Left ventricle myocardium inferior (tissue), 1 donor: ENCODE measurements around the gene ZNF543. TPM values are rescaled to one million over a fixed set of nuclear protein-coding genes. Genes with fewer than 3 reads are reported as not detected.

Experiments used
- DNase-seq: peaks from one replicate; pipeline ENCODE4 v3.0.0-alpha.2; 2020
- H3K27ac ChIP-seq: fragments of 200-600 bp; replicated peaks from 2 replicates; pipeline ENCODE4 v1.8.0; 2021
- H3K27me3 ChIP-seq: fragments of 200-600 bp; 2 replicates; pipeline ENCODE4 v1.8.0; 2021; ENCODE audit warnings: low read depth
- H3K36me3 ChIP-seq: fragments of 200-600 bp; 2 replicates; pipeline ENCODE4 v1.8.0; 2021
- H3K4me1 ChIP-seq: fragments of 200-600 bp; 2 replicates; pipeline ENCODE4 v1.8.0; 2021
- H3K4me3 ChIP-seq: fragments of 200-600 bp; 2 replicates; pipeline ENCODE4 v1.8.0; 2021; ENCODE audit warnings: mild to moderate bottlenecking, moderate library complexity
- H3K9me3 ChIP-seq: fragments of 200-600 bp; replicated peaks from 2 replicates; pipeline ENCODE4 v1.8.0; 2021
- intact Hi-C: fragments of 100-400 bp; cut with micrococcal nuclease; formaldehyde crosslinking; loops from one replicate; pipeline ENCODE4 v1.11.0; 2022
- total RNA-seq: library from RNA; stranded (reverse); fragmentation: NEBNext Ultra II Directional; extraction: Animal tissue kit (Norgen Biotek cat#: 25700); gene quantifications from one replicate; pipeline ENCODE4 v1.2.1, GENCODE V29; 2021
- TF ChIP-seq, protein P1 (sequence below): fragments of 200-600 bp; IDR thresholded peaks from 2 replicates; pipeline ENCODE4 v1.8.0; 2021; ENCODE audit warnings: antibody characterized with exemption, mild to moderate bottlenecking, borderline replicate concordance
- donor health status: DM: no; HTN: yes; CAD: no; lungs with severe emphysema.

The ZNF543 gene
- total RNA-seq, 1 donor from 2014 or later: 5.7 TPM

DNA sequence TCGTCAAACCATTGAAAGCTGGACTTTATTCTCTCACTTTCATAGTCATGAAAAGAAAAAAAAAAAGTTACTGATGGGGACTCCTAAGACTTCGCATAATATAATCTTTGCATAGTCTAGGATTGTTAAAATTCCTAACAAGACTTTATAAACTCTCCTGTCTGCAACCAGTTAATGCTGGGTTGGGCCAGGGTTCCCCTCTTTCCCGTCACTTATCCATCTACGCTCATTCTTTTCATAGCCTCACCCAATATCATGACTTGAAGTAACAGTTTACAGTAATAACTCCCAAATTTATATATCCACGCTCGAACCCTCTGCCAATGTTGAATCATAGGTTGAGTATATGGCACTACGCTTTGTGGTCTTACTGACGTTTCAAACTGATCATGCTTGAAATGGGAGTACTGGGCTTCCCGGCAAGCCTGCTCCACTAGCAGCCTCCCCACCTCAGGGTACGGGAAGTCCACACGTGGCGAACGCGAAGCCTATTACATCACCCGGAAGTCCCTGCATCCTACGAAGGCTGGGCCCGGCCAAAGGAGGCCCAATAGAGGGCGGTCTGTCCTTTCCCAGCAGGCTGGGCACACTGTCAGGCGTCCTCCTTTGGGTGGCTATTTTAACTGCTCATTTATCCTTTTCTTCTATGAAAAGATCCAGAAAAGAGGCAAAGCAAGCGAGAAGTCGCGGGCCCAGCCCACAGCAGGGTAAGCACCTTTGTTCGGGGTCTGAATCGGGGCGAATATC, 40.7 kb upstream of the ZNF543 start:
- peaks cover 57% of the 10 kb centered on the region for H3K4me1 ChIP-seq

DNA sequence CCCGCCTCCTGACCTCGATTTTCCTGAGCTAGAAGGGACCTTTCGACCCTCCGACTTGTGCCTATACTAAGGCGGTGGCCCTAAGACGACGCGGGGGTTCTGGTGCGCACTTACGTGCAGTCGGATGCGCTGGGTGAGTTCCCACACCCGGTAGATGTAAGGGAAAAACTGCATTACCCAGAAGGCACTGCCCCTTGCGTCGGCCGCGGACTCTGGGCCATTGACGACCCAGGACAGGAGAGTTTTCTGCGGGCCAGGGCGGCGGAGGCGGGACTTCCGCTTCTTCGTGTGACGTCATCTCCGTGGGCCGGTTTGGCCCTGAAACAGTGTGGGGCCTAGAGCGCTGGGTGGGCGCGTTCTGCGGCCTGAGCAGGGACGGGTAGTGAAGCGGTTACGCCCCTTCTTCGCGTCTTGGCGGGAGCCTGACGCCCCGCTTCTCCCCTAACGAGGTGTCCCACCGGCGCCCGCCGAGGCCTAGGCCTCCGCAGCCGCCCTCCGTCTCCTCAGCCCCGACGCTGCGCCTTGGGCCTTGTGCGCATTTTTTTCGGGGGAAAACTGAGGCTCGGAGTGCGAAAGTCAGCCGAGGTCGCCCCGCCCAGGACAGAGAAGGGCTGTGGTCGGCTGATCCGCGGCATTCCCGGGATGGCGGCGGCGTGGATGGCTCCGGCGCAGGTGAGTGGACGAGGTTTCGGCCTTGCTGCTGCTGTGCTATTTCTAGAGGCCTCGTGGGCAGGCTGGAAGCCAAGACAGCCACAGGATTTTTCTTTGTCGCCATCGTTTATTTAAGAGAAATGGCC, 39.9 kb upstream of the ZNF543 start, which contains the start of gene ZNF460:
Gene ZNF460, plus strand, starts transcription at position 321 of the 797 bp plus-strand sequence. Its CDS starts 322 bp downstream, at position 643.
- DNase-seq: peak; percentile 97
- H3K4me1 ChIP-seq: peaks cover 65% of the 10 kb centered on the region
- H3K9me3 ChIP-seq: no peaks in the 10 kb centered on the region
- peaks cover 14% of the 10 kb centered on the region for H3K36me3 ChIP-seq
- intact Hi-C loops: no loop called here
- no peaks in the 10 kb centered on the region for H3K27me3 ChIP-seq
- TF ChIP-seq, protein P1, sequence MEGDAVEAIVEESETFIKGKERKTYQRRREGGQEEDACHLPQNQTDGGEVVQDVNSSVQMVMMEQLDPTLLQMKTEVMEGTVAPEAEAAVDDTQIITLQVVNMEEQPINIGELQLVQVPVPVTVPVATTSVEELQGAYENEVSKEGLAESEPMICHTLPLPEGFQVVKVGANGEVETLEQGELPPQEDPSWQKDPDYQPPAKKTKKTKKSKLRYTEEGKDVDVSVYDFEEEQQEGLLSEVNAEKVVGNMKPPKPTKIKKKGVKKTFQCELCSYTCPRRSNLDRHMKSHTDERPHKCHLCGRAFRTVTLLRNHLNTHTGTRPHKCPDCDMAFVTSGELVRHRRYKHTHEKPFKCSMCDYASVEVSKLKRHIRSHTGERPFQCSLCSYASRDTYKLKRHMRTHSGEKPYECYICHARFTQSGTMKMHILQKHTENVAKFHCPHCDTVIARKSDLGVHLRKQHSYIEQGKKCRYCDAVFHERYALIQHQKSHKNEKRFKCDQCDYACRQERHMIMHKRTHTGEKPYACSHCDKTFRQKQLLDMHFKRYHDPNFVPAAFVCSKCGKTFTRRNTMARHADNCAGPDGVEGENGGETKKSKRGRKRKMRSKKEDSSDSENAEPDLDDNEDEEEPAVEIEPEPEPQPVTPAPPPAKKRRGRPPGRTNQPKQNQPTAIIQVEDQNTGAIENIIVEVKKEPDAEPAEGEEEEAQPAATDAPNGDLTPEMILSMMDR: no peak
- H3K4me3 ChIP-seq: peak within 1 kb of the TSS; percentile 92
- peak within 1 kb of the TSS; percentile 99 for H3K27ac ChIP-seq

More for the DNA sequence above, 40.7 kb upstream of the ZNF543 start:
- peaks cover 12% of the 10 kb centered on the region for H3K36me3 ChIP-seq
- peak overlapping the region; percentile 99 for H3K27ac ChIP-seq
- intact Hi-C loops: no loop called here
- DNase-seq: peak; percentile 89
- H3K27me3 ChIP-seq: no peaks in the 10 kb centered on the region
- no peaks in the 10 kb centered on the region for H3K9me3 ChIP-seq
- TF ChIP-seq, protein P1: peak; percentile 41
- peak overlapping the region; percentile 92 for H3K4me3 ChIP-seq

DNA sequence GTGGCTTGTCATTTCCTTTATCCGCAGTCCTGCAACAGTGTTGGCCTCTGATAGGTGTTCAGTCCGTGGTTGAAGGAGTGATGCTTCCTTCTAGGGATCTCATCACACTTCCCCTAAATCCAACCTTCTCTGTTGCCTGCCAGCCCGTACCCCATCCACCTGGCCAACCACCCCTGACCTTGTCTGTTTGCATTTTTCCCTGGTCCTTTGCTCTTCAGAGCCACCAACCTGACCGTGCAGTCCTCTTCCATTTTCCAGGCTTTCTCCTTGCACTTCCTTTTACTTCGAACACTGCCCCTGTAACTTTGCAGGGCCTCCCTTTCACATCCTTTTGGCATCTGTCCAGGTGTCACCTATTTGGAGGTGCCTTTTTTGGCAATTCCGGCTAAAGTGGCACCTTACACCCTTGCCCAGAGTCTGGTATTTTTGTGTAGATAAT, 39.3 kb upstream of the ZNF543 start:
- TF ChIP-seq, protein P1: no peak
- Histone ChIP-seq H3K27me3 (no peaks in the 10 kb centered on the region), H3K4me3 (peak overlapping the region; percentile 92), H3K9me3 (no peaks in the 10 kb centered on the region), H3K4me1 (peaks cover 71% of the 10 kb centered on the region), H3K27ac (peak overlapping the region; percentile 99), H3K36me3 (peaks cover 20% of the 10 kb centered on the region)
- intact Hi-C loops: no loop called here
- no peak for DNase-seq

DNA sequence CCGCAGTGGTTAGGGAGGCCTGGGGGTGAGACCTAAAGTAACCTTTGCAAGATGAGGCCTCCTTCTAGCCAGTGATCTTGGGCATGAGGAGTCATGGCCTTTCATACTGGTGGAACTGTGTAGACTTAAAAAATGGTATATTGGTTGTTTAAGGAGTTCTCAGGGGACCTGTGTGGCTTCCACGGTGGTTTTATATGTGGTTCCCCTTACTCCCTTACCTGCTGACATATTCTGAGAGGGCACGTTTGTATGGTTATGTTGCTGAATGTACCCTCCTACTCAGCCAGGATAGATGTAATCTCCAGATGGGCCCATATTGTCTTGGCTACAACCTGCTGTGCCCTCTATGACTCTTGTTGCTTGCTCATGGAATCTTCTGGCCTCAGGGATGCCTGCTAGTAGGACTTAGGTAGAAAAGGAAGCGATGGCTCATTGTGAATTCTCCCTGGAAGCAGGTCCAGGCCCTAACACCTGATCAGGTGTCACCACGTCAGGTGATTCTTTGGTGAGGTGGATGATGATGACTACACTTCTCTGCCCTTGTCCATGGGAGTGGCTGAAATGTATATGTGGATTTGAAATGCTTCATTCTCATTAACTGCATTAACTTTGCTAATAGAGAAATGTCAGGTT, 38.1 kb upstream of the ZNF543 start:
- Histone ChIP-seq H3K9me3 (no peaks in the 10 kb centered on the region), H3K4me1 (peaks cover 77% of the 10 kb centered on the region), H3K27me3 (no peaks in the 10 kb centered on the region), H3K4me3 (peak overlapping the region; percentile 92), H3K27ac (peak overlapping the region; percentile 99), H3K36me3 (peaks cover 32% of the 10 kb centered on the region)
- intact Hi-C loops: no loop called here
- TF ChIP-seq, protein P1: no peak
- no peak for DNase-seq

DNA sequence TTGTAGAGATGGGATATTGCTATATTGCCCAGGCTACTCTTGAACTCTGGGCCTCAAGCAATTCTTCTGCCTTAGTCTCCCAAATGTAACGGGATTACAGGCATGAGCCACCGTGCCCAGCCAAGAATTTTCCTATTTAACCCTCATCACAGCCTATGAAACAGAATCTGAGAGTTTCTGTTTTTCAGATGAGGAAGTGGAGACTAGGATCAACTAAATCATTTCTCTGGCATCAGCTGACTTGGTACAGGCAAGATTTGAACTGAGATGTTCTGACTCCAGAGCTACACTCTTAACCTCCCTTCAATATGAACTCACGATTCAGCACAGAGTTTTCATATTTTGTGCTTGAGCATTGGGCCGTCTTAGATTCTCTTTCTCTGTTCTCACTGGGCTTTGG, 31.9 kb upstream of the ZNF543 start:
- peaks cover 39% of the 10 kb centered on the region for H3K9me3 ChIP-seq
- peaks cover 33% of the 10 kb centered on the region for H3K4me1 ChIP-seq
- DNase-seq: no peak
- peaks cover 94% of the 10 kb centered on the region for H3K36me3 ChIP-seq
- no peak overlapping the region for H3K27ac ChIP-seq
- H3K27me3 ChIP-seq: no peaks in the 10 kb centered on the region
- TF ChIP-seq, protein P1: no peak
- H3K4me3 ChIP-seq: no peak overlapping the region
- intact Hi-C loops: no loop called here
